OCI-LY3 (cell line): Measurements from ENCODE around the gene P3H1.

ENCODE experiments used
- CTCF ChIP-seq: fragments of 200-600, 300-600 bp; sonication (generic); IDR thresholded peaks from 2 replicates; pipeline ENCODE4 v1.5.1; 2014; ENCODE audit warnings: antibody characterized with exemption, low read length, low read depth
- EZH2phosphoT487 ChIP-seq: fragments of 200-600 bp; shearing (Covaris generic); IDR thresholded peaks from 2 replicates; pipeline ENCODE4 v1.6.1; 2018; ENCODE audit warnings: antibody characterized with exemption, mixed run types, low read depth

DNA sequence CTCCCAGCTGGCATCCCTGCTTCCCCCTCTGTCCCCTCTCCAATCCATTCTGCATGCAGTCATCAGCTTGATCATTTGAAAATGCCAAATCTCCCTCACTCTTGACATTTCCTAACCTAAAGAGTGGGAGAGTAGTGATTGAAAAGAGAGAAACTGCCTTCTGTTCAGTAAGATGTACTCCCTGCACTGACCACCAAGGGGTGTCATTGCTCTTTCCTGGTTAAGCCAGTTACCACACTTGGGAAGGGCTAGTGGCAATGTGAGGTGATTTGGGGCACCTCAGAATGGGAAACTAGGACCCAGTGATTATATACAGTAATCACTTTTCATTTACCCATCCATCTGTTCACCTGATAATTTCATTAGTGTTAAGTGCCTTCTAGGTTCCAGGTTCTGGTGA, 11.0 kb upstream of the P3H1 start:
- TF ChIP-seq CTCF: peak; percentile 56
- no peak for TF ChIP-seq EZH2phosphoT487
